A673 (cell line): ENCODE results near the gene PI4K2A. TPM values are rescaled to one million over a fixed set of nuclear protein-coding genes. Genes with fewer than 3 reads are reported as not detected.

Experiments used
- BruUV-seq: library from RNA; stranded (reverse); fragments of 400-500 nt; replicated peaks from 2 replicates; lab custom pipeline; 2021; lab: Mats Ljungman, UMichigan
- CTCF ChIA-PET: fragments of 300-600 bp; sonication (Branson Sonifier 250); formaldehyde crosslinking; loops from one replicate; lab custom pipeline; 2022; ENCODE audit warnings: antibody characterized with exemption; lab: Charles Lee
- POLR2A ChIA-PET: fragments of 300-600 bp; sonication (Branson Sonifier 250); formaldehyde crosslinking; loops from one replicate; lab custom pipeline; 2022; ENCODE audit warnings: antibody characterized with exemption; ENCODE audit not compliant: low non-redundant PET; lab: Charles Lee
- DNase-seq: peaks from one replicate; pipeline ENCODE4 v3.0.0-alpha.2; 2015; ENCODE audit warnings: low spot score
- H3K27ac ChIP-seq: fragments of 200-600 bp; sonication (generic); 2 replicates; pipeline ENCODE4 v1.5.1; 2016; ENCODE audit warnings: mixed run types, low read depth, mild to moderate bottlenecking, mixed read lengths, antibody characterized with exemption, low read length; ENCODE audit not compliant: poor library complexity, severe bottlenecking
- H3K27me3 ChIP-seq: fragments of 200-600 bp; sonication (generic); replicated peaks from 2 replicates; pipeline ENCODE4 v1.6.1; 2017; ENCODE audit warnings: mixed run types, low read depth, mild to moderate bottlenecking, mixed read lengths, antibody characterized with exemption, low read length; ENCODE audit not compliant: insufficient read depth, poor library complexity
- H3K36me3 ChIP-seq: fragments of 200-600 bp; sonication (generic); 2 replicates; pipeline ENCODE4 v1.6.1; 2016; ENCODE audit warnings: mixed run types, mild to moderate bottlenecking, mixed read lengths, antibody characterized with exemption, low read length; ENCODE audit not compliant: insufficient read depth, poor library complexity, severe bottlenecking
- H3K4me1 ChIP-seq: fragments of 200-600 bp; sonication (generic); 2 replicates; pipeline ENCODE4 v1.6.1; 2017; ENCODE audit warnings: mixed run types, mild to moderate bottlenecking, mixed read lengths, antibody characterized with exemption, low read length; ENCODE audit not compliant: insufficient read depth, poor library complexity, severe bottlenecking
- H3K4me3 ChIP-seq: fragments of 200-600 bp; sonication (generic); 2 replicates; pipeline ENCODE4 v1.5.1; 2016; ENCODE audit warnings: low read depth, mixed run types, mild to moderate bottlenecking, mixed read lengths, low read length; ENCODE audit not compliant: poor library complexity, severe bottlenecking
- H3K9me3 ChIP-seq: fragments of 200-600 bp; sonication (generic); 2 replicates; pipeline ENCODE4 v1.6.1; 2016; ENCODE audit warnings: mixed run types, low read depth, mild to moderate bottlenecking, mixed read lengths, antibody characterized with exemption, low read length; ENCODE audit not compliant: poor library complexity, severe bottlenecking
- CTCF ChIP-seq: fragments of 300-800, 200-600 bp; sonication (generic); conservative IDR thresholded peaks from 2 replicates; pipeline ENCODE4 v1.5.1; 2017; ENCODE audit warnings: low read depth, mild to moderate bottlenecking, antibody characterized with exemption, low read length, moderate library complexity, mixed read lengths
- EZH2 ChIP-seq: fragments of 200-600 bp; sonication (generic); IDR thresholded peaks from 2 replicates; pipeline ENCODE4 v1.6.1; 2017; ENCODE audit warnings: borderline replicate concordance, low read depth, mild to moderate bottlenecking, mixed read lengths, antibody characterized with exemption, low read length; ENCODE audit not compliant: poor library complexity, severe bottlenecking
- intact Hi-C: fragments of 100-400 bp; cut with micrococcal nuclease; formaldehyde crosslinking; loops from one replicate; pipeline ENCODE4 v1.10.0; 2022; ENCODE audit not compliant: unreplicated experiment
- total RNA-seq: library from RNA; stranded (reverse); gene quantifications from 2 replicates; pipeline ENCODE4 v1.2.3, GENCODE V29; 2021

Gene PI4K2A
- total RNA-seq, 1 experiment from 2014 or later, result 23.6 TPM

DNA sequence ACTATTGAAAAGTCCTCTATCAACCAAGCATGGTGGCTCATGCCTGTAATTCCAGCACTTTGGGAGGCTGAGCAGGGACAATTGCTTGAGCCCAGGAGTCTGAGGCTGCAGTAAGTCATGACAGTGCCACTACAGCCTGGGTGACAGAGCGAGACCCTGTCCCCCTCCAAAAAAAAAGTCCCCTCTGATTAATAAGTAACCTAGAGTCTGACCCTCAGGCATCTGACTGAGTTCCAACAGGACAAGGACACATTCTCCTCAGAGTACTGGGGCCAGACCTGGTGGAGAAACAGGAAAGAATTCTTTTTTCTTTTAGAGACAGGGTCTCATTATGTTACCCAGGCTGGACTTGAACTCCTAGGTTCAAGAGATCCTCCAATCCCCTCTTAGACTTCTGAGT, 17.2 kb upstream of the PI4K2A start:
- Histone ChIP-seq H3K36me3 (no peaks in the 10 kb centered on the region), H3K27me3 (no peaks in the 10 kb centered on the region), H3K4me1 (no peaks in the 10 kb centered on the region), H3K9me3 (no peaks in the 10 kb centered on the region), H3K27ac (no peak overlapping the region), H3K4me3 (no peak overlapping the region)
- no peak for DNase-seq
- ChIA-PET CTCF (no interaction called here), POLR2A (interaction anchor here (0.5 kb wide), 1 partner anchor 25 kb away, joined by 12 read pairs; no protein-coding TSS in a partner anchor)
- no TSS peak for BruUV-seq
- no peak for TF ChIP-seq CTCF
- no peak for TF ChIP-seq EZH2
- intact Hi-C loops, result no loop called here

GRCh38 chr10:97627731-97628130, 12.7 kb upstream of the PI4K2A start:
- H3K27me3 ChIP-seq, result no peaks in the 10 kb centered on the region
- H3K4me1 ChIP-seq, result peaks cover 12% of the 10 kb centered on the region
- BruUV-seq, result no TSS peak
- no peak overlapping the region for H3K4me3 ChIP-seq
- intact Hi-C loops, result no loop called here
- DNase-seq, result no peak
- no peaks in the 10 kb centered on the region for H3K9me3 ChIP-seq
- ChIA-PET CTCF (no interaction called here), POLR2A (no interaction called here)
- H3K27ac ChIP-seq, result no peak overlapping the region
- H3K36me3 ChIP-seq, result no peaks in the 10 kb centered on the region
- no peak for TF ChIP-seq EZH2
- TF ChIP-seq CTCF, result no peak

- CTCF ChIA-PET, result no interaction called here
- POLR2A ChIA-PET, result no interaction called here
- no peak for TF ChIP-seq EZH2
- TF ChIP-seq CTCF, result no peak
Observed at GRCh38 chr10:97628228-97628627, 12.2 kb upstream of the PI4K2A start.

More at GRCh38 chr10:97628228-97628627, 12.2 kb upstream of the PI4K2A start:
- Histone ChIP-seq H3K27ac (no peak overlapping the region), H3K9me3 (no peaks in the 10 kb centered on the region), H3K27me3 (no peaks in the 10 kb centered on the region), H3K4me1 (peaks cover 12% of the 10 kb centered on the region), H3K36me3 (no peaks in the 10 kb centered on the region), H3K4me3 (no peak overlapping the region)
- intact Hi-C loops, result no loop called here
- BruUV-seq, result no TSS peak
- DNase-seq, result no peak
